ENCODE results near the gene SV2B. TPM values are rescaled to one million over a fixed set of nuclear protein-coding genes. Genes with fewer than 3 reads are reported as not detected.

SV2B gene
- total and polyA plus RNA-seq, 8 donors = 0.06 to 1.7 (median 0.23) TPM; not detected in 3

DNA sequence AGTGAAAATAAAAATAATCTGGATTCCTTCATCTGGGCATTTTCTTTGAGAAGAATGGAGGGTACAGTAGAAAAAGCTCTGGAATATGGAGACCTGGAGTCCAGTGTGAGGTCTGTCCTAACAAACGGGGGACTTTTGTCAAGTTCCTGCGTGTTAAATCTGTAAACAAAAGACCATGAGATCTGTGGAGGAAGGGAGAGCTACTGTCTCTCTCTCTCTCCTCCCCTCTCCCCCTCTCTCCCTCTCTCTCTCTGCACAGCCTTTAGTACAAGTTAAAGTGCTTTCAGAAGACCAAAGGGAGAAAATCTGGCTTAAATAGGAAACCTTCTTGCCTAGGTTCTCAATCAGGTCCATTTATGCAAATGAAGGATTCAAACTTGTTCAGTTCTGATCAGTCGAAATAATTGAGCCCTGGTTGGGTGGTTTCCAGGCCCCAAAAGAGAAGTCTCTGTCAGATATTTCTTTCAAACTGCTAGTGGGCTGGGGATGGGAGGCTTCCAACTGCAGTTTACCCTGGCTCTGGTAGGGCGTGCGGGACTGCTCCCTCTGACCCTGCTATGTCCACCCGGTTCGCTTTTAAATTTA lies 103.7 kb downstream of the SV2B start:
- intact Hi-C loops (cut with DNase I; ENCODE audit: low total_unique reads) = no loop called here
- Histone ChIP-seq H3K27me3 (no peaks in the 10 kb centered on the region), H3K9me3 (no peaks in the 10 kb centered on the region), H3K4me3 (no peak overlapping the region), H3K27ac (no peak overlapping the region), H3K36me3 (no peaks in the 10 kb centered on the region), H3K4me1 (no peaks in the 10 kb centered on the region)
- 53 to 62% (median 57%) methylated on average over 7 of the region's 7 CpGs for WGBS, 5 donors
- no peak for DNase-seq
- TF ChIP-seq POLR2AphosphoS5 (IDR thresholded peaks at IDR 0.05) (no peak), EP300 (IDR thresholded peaks at IDR 0.05) (no peak), POLR2A (IDR thresholded peaks at IDR 0.05) (no peak)
- TF ChIP-seq, protein P1, sequence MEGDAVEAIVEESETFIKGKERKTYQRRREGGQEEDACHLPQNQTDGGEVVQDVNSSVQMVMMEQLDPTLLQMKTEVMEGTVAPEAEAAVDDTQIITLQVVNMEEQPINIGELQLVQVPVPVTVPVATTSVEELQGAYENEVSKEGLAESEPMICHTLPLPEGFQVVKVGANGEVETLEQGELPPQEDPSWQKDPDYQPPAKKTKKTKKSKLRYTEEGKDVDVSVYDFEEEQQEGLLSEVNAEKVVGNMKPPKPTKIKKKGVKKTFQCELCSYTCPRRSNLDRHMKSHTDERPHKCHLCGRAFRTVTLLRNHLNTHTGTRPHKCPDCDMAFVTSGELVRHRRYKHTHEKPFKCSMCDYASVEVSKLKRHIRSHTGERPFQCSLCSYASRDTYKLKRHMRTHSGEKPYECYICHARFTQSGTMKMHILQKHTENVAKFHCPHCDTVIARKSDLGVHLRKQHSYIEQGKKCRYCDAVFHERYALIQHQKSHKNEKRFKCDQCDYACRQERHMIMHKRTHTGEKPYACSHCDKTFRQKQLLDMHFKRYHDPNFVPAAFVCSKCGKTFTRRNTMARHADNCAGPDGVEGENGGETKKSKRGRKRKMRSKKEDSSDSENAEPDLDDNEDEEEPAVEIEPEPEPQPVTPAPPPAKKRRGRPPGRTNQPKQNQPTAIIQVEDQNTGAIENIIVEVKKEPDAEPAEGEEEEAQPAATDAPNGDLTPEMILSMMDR (IDR thresholded peaks at IDR 0.05) = no peak

- intact Hi-C loops (cut with DNase I; ENCODE audit: low total_unique reads) = no loop called here
- Histone ChIP-seq H3K27me3 (no peaks in the 10 kb centered on the region), H3K36me3 (no peaks in the 10 kb centered on the region), H3K27ac (no peak overlapping the region), H3K9me3 (no peaks in the 10 kb centered on the region), H3K4me1 (peaks cover 0 to 6% (median 0%) of the 10 kb centered on the region in 4 donors), H3K4me3 (no peak overlapping the region)
- WGBS, 5 donors = 70 to 91% (median 76%) methylated on average over 1 of the region's 1 CpG
- TF ChIP-seq EP300 (IDR thresholded peaks at IDR 0.05) = no peak
- TF ChIP-seq, protein P1 (IDR thresholded peaks at IDR 0.05) = no peak
- TF ChIP-seq POLR2AphosphoS5 (IDR thresholded peaks at IDR 0.05) = no peak
- TF ChIP-seq POLR2A (IDR thresholded peaks at IDR 0.05) = no peak
- no peak for DNase-seq
Measured at GRCh38 chr15:91208371-91208770, 108.3 kb downstream of the SV2B start.

DNA sequence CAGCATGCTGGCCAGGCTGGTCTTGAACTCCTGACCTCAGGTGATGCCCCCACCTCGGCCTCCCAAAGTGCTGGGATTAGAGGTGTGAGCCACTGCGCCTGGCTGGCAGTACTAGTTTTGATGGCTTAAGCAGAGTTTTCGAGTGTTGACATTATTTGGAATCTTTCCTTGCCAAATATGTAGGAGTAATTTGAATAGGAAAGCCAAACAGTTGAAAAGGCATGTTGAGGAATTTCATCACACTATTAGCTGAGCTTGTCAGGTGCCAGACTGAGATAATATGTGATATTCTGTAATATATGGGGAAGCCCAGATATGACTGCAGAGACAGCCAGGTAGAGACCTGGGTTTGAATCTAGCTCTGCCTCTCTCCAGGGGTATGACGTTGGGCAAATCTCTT lies 109.3 kb downstream of the SV2B start:
- no peak for DNase-seq
- H3K9me3 ChIP-seq = no peaks in the 10 kb centered on the region
- H3K27me3 ChIP-seq = peaks cover 0 to 3% (median 0%) of the 10 kb centered on the region in 3 donors
- H3K36me3 ChIP-seq = no peaks in the 10 kb centered on the region
- H3K4me1 ChIP-seq = peaks cover 0 to 6% (median 0%) of the 10 kb centered on the region in 4 donors
- no peak for TF ChIP-seq EP300 (IDR thresholded peaks at IDR 0.05)
- TF ChIP-seq, protein P1 (IDR thresholded peaks at IDR 0.05) = no peak
- no peak for TF ChIP-seq POLR2AphosphoS5 (IDR thresholded peaks at IDR 0.05)
- TF ChIP-seq POLR2A (IDR thresholded peaks at IDR 0.05) = no peak
- no peak overlapping the region for H3K27ac ChIP-seq
- H3K4me3 ChIP-seq = no peak overlapping the region
- intact Hi-C loops (cut with DNase I; ENCODE audit: low total_unique reads) = no loop called here
- 17 to 57% (median 22%) methylated on average over 4 of the region's 4 CpGs for WGBS, 5 donors

DNA sequence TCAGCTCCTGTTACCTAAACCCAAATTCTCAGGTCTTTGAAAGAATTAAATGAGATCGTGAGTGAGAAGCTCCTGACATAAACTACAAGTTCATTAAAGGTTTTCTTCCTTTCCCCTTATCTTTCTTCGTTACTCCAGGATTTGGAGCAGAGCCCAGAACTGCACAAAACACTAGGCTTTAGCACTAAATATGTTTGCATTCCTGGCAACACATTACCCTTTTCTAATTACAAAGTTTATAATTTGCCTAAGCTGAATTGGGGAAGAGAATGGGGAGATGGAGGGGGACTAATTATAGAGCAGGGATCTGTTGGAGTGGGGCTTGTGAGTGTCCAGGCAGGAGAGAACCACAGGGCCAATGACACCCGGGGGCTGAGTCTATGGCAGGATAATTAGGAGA lies 109.7 kb downstream of the SV2B start:
- Histone ChIP-seq H3K27ac (no peak overlapping the region), H3K4me1 (peaks cover 0 to 6% (median 0%) of the 10 kb centered on the region in 4 donors), H3K27me3 (peaks cover 0 to 6% (median 0%) of the 10 kb centered on the region in 3 donors), H3K36me3 (no peaks in the 10 kb centered on the region), H3K9me3 (no peaks in the 10 kb centered on the region), H3K4me3 (no peak overlapping the region)
- 26 to 32% (median 29%) methylated on average over 3 of the region's 3 CpGs for WGBS, 5 donors
- intact Hi-C loops (cut with DNase I; ENCODE audit: low total_unique reads) = no loop called here
- no peak for DNase-seq
- no peak for TF ChIP-seq POLR2AphosphoS5 (IDR thresholded peaks at IDR 0.05)
- TF ChIP-seq POLR2A (IDR thresholded peaks at IDR 0.05) = no peak
- no peak for TF ChIP-seq EP300 (IDR thresholded peaks at IDR 0.05)
- TF ChIP-seq, protein P1 (IDR thresholded peaks at IDR 0.05) = no peak

Data from stomach (tissue), 9 donors.